H9 (cell line): ENCODE results near the gene SH3BP1. TPM values are rescaled to one million over a fixed set of nuclear protein-coding genes. Genes with fewer than 3 reads are reported as not detected.

Experiments used
- DNase-seq: peaks from one replicate; pipeline ENCODE4 v3.0.0-alpha.2; 2017
- H2AFZ ChIP-seq: one replicate; pipeline ENCODE4 v1.6.1; 2013; ENCODE audit warnings: mild to moderate bottlenecking, low read length, control low read depth, moderate library complexity
- H2AK5ac ChIP-seq: 2 replicates; pipeline ENCODE4 v1.6.1; 2013; ENCODE audit warnings: low read length, control low read depth, mixed read lengths; ENCODE audit not compliant: insufficient read length
- H2BK120ac ChIP-seq: one replicate; pipeline ENCODE4 v1.6.1; 2013; ENCODE audit warnings: low read depth, mild to moderate bottlenecking, low read length, control low read depth, inconsistent platforms; ENCODE audit not compliant: poor library complexity, severe bottlenecking
- H2BK12ac ChIP-seq: 2 replicates; pipeline ENCODE4 v1.6.1; 2013; ENCODE audit warnings: low read length, control low read depth, mixed read lengths, low read depth; ENCODE audit not compliant: insufficient read length
- H2BK15ac ChIP-seq: 2 replicates; pipeline ENCODE4 v1.6.1; 2013; ENCODE audit warnings: low read depth, low read length, control low read depth
- H2BK20ac ChIP-seq: one replicate; pipeline ENCODE4 v1.6.1; 2013; ENCODE audit warnings: low read depth, mild to moderate bottlenecking, low read length, control low read depth, inconsistent platforms; ENCODE audit not compliant: poor library complexity, severe bottlenecking
- H2BK5ac ChIP-seq: 2 replicates; pipeline ENCODE4 v1.6.1; 2013; ENCODE audit warnings: low read length, control low read depth, mixed read lengths; ENCODE audit not compliant: insufficient read length
- H3K14ac ChIP-seq: 2 replicates; pipeline ENCODE4 v1.6.1; 2013; ENCODE audit warnings: low read length, control low read depth; ENCODE audit not compliant: insufficient read depth
- H3K18ac ChIP-seq: 2 replicates; pipeline ENCODE4 v1.6.1; 2013; ENCODE audit warnings: low read depth, mild to moderate bottlenecking, mixed read lengths, low read length, control low read depth; ENCODE audit not compliant: insufficient read length
- H3K23ac ChIP-seq: 2 replicates; pipeline ENCODE4 v1.6.1; 2013; ENCODE audit warnings: low read length, control low read depth, mixed read lengths, low read depth; ENCODE audit not compliant: insufficient read length
- H3K23me2 ChIP-seq: 2 replicates; pipeline ENCODE4 v1.6.1; 2013; ENCODE audit warnings: low read depth, mild to moderate bottlenecking, mixed read lengths, low read length, control low read depth; ENCODE audit not compliant: insufficient read length, poor library complexity, severe bottlenecking
- H3K27ac ChIP-seq: 2 replicates; pipeline ENCODE4 v1.5.1; 2013; ENCODE audit warnings: low read length, control low read depth, mixed read lengths, low read depth; ENCODE audit not compliant: insufficient read length
- H3K27me3 ChIP-seq: 2 replicates; pipeline ENCODE4 v1.6.1; 2013; ENCODE audit warnings: low read length, control low read depth, inconsistent platforms; ENCODE audit not compliant: insufficient read depth
- H3K4ac ChIP-seq: 2 replicates; pipeline ENCODE4 v1.6.1; 2013; ENCODE audit warnings: low read depth, mild to moderate bottlenecking, control low read depth, inconsistent platforms, low read length, moderate library complexity
- H3K4me1 ChIP-seq: 2 replicates; pipeline ENCODE4 v1.6.1; 2013; ENCODE audit warnings: low read length, control low read depth, inconsistent platforms; ENCODE audit not compliant: insufficient read depth
- H3K4me2 ChIP-seq: 2 replicates; pipeline ENCODE4 v1.6.1; 2013; ENCODE audit warnings: low read length, control low read depth, mixed read lengths; ENCODE audit not compliant: insufficient read length, insufficient read depth
- H3K56ac ChIP-seq: 2 replicates; pipeline ENCODE4 v1.6.1; 2013; ENCODE audit warnings: low read depth, mild to moderate bottlenecking, mixed read lengths, low read length, control low read depth; ENCODE audit not compliant: insufficient read length
- H3K79me1 ChIP-seq: 2 replicates; pipeline ENCODE4 v1.6.1; 2013; ENCODE audit warnings: low read depth, mild to moderate bottlenecking, moderate library complexity, low read length, control low read depth, inconsistent platforms; ENCODE audit not compliant: insufficient read depth, poor library complexity, severe bottlenecking
- H3K79me2 ChIP-seq: 2 replicates; pipeline ENCODE4 v1.6.1; 2013; ENCODE audit warnings: low read length, control low read depth, inconsistent platforms; ENCODE audit not compliant: insufficient read depth
- H3K9ac ChIP-seq: 2 replicates; pipeline ENCODE4 v1.6.1; 2013; ENCODE audit warnings: low read length, control low read depth, mixed read lengths; ENCODE audit not compliant: insufficient read length; ENCODE audit errors: extremely low read depth
- H3K9me3 ChIP-seq: one replicate; pipeline ENCODE4 v1.6.1; 2013; ENCODE audit warnings: low read depth, low read length, inconsistent platforms; ENCODE audit not compliant: control insufficient read depth
- H3T11ph ChIP-seq: one replicate; pipeline ENCODE4 v1.6.1; 2013; ENCODE audit warnings: mild to moderate bottlenecking, low read length, control low read depth, inconsistent platforms
- H4K20me1 ChIP-seq: one replicate; pipeline ENCODE4 v1.6.1; 2013; ENCODE audit not compliant: control insufficient read depth, insufficient read length, insufficient read depth
- H4K5ac ChIP-seq: 2 replicates; pipeline ENCODE4 v1.6.1; 2013; ENCODE audit warnings: low read depth, mild to moderate bottlenecking, mixed read lengths, low read length, control low read depth; ENCODE audit not compliant: insufficient read length
- H4K8ac ChIP-seq: replicated peaks from 2 replicates; pipeline ENCODE4 v1.6.1; 2013; ENCODE audit warnings: low read length, control low read depth, mixed read lengths, low read depth; ENCODE audit not compliant: insufficient read length
- H4K91ac ChIP-seq: 2 replicates; pipeline ENCODE4 v1.6.1; 2013; ENCODE audit warnings: low read depth, mild to moderate bottlenecking, moderate library complexity, mixed read lengths, low read length, control low read depth; ENCODE audit not compliant: insufficient read length
- H3K27ac Mint-ChIP-seq, 3 experiments: 2 replicates in 2 of 3; 3 replicates in 1 of 3; pipeline ENCODE4 v1.8.0; 2020 to 2021; ENCODE audit warnings: mixed read lengths in 3 of 3, mild to moderate bottlenecking in 1 of 3, moderate library complexity in 1 of 3
- H3K27me3 Mint-ChIP-seq: 2 replicates; pipeline ENCODE4 v1.8.0; 2021; ENCODE audit warnings: low read depth, mild to moderate bottlenecking, moderate library complexity, mixed read lengths
- H3K36me3 Mint-ChIP-seq, 3 experiments: 2 replicates in 2 of 3; 3 replicates in 1 of 3; pipeline ENCODE4 v1.8.0; 2020 to 2021; ENCODE audit warnings: low read depth in 3 of 3, mixed read lengths in 3 of 3; ENCODE audit not compliant: insufficient read depth in 1 of 3
- H3K4me1 Mint-ChIP-seq, 2 experiments: 2 replicates each; pipeline ENCODE4 v1.8.0; 2020; ENCODE audit warnings: mixed read lengths in 2 of 2
- H3K4me3 Mint-ChIP-seq, 2 experiments: 2 replicates in 1 of 2; 3 replicates in 1 of 2; pipeline ENCODE4 v1.8.0; 2020 to 2021; ENCODE audit warnings: mild to moderate bottlenecking in 2 of 2, mixed read lengths in 2 of 2, moderate library complexity in 1 of 2
- H3K9me3 Mint-ChIP-seq, 2 experiments: 2 replicates in 1 of 2; 3 replicates in 1 of 2; pipeline ENCODE4 v1.8.0; 2020; ENCODE audit warnings: mild to moderate bottlenecking in 2 of 2, mixed read lengths in 2 of 2, moderate library complexity in 1 of 2
- CTCF ChIP-seq: fragments of 200-600 bp; sonication (generic); conservative IDR thresholded peaks from 3 replicates; pipeline ENCODE4 v1.8.0; 2021; ENCODE audit warnings: antibody characterized with exemption, mild to moderate bottlenecking
- WGBS: extraction: QIAGEN DNeasy Blood & Tissue Kit; methylation state at CpG from one replicate; pipeline ENCODE4 v1.1.7; 2013; ENCODE audit warnings: missing lambda C conversion rate, low lambda C conversion rate, mixed read lengths; ENCODE audit not compliant: insufficient read length; ENCODE audit errors: extremely low coverage; 5-methylcytosine and 5-hydroxymethylcytosine counted together
- total RNA-seq: library from RNA; stranded (reverse); gene quantifications from 2 replicates; pipeline ENCODE4 v1.2.1, GENCODE V29; 2021

The SH3BP1 gene
- total RNA-seq, 1 experiment from 2014 or later = 33.6 TPM

GRCh38 chr22:37640591-37641560 is 1.4 kb downstream of the SH3BP1 start:
- no peak overlapping the region for H3K9ac ChIP-seq

More at GRCh38 chr22:37640591-37641560, 1.4 kb downstream of the SH3BP1 start:
- no peak overlapping the region for H2AFZ ChIP-seq
- peak overlapping the region; percentile 76 to 91 for H3K4me3 Mint-ChIP-seq
- no peaks in the 10 kb centered on the region for H3K79me1 ChIP-seq
- H2BK20ac ChIP-seq = no peak overlapping the region
- no peaks in the 10 kb centered on the region for H3K9me3 ChIP-seq
- DNase-seq = no peak
- no peak overlapping the region for H2BK12ac ChIP-seq
- no peaks in the 10 kb centered on the region; the same call in 1 of the 2 replicates for H3K27me3 Mint-ChIP-seq
- H3K27me3 ChIP-seq = no peaks in the 10 kb centered on the region
- H3K23ac ChIP-seq = no peak overlapping the region
- no peaks in the 10 kb centered on the region for H3K79me2 ChIP-seq
- no peak overlapping the region for H4K91ac ChIP-seq
- no peaks in the 10 kb centered on the region for H3K9me3 Mint-ChIP-seq
- H2BK15ac ChIP-seq = no peak overlapping the region
- no peak overlapping the region for H3K27ac ChIP-seq
- TF ChIP-seq CTCF = no peak
- H3T11ph ChIP-seq = no peak overlapping the region
- no peak overlapping the region for H2BK120ac ChIP-seq
- peak overlapping the region; percentile 82 for H3K4me2 ChIP-seq
- H2BK5ac ChIP-seq = no peak overlapping the region
- H3K14ac ChIP-seq = no peak overlapping the region
- no peak overlapping the region for H3K56ac ChIP-seq
- H3K4me1 Mint-ChIP-seq = peaks cover 22 to 27% of the 10 kb centered on the region in 2 experiments
- no peak overlapping the region; a peak in 1 of 7 replicates for H3K27ac Mint-ChIP-seq
- H4K5ac ChIP-seq = no peak overlapping the region
- peaks cover 8% of the 10 kb centered on the region for H3K23me2 ChIP-seq
- H3K4me1 ChIP-seq = peaks cover 3% of the 10 kb centered on the region; the same call in 1 of the 2 replicates
- peaks cover 5 to 32% (median 29%) of the 10 kb centered on the region in 3 experiments for H3K36me3 Mint-ChIP-seq
- no peaks in the 10 kb centered on the region for H4K20me1 ChIP-seq
- WGBS = no CpG with 5 or more reads among the region's 24 CpGs
- no peak overlapping the region for H4K8ac ChIP-seq
- H2AK5ac ChIP-seq = no peak overlapping the region
- no peak overlapping the region for H3K18ac ChIP-seq
- H3K4ac ChIP-seq = no peak overlapping the region
